Suprapubic skin (tissue), 4 donors: Measurements from ENCODE around the gene TCEA2.

Source experiments
- POLR2A ChIP-seq, 2 donors: fragments of 450-650 bp; IDR thresholded peaks; one replicate each; pipeline ENCODE4 v1.6.1; 2017; ENCODE audit warnings: antibody characterized with exemption in 2 of 2, mild to moderate bottlenecking in 2 of 2, moderate library complexity in 2 of 2
- POLR2AphosphoS5 ChIP-seq, 3 donors: sonication (generic); formaldehyde crosslinking; IDR thresholded peaks; one replicate each; pipeline ENCODE4 v1.6.1; 2017; ENCODE audit warnings: antibody characterized with exemption in 3 of 3
- TF ChIP-seq, protein P1 (sequence below), 2 donors: fragments of 200-600 bp in 1 of 2; fragments of 450-650 bp in 1 of 2; sonication (generic) in 1 of 2; IDR thresholded peaks; one replicate each; pipeline ENCODE4 v1.5.1; 2016 to 2019; ENCODE audit warnings: antibody characterized with exemption in 2 of 2, mild to moderate bottlenecking in 1 of 2, moderate library complexity in 1 of 2

DNA sequence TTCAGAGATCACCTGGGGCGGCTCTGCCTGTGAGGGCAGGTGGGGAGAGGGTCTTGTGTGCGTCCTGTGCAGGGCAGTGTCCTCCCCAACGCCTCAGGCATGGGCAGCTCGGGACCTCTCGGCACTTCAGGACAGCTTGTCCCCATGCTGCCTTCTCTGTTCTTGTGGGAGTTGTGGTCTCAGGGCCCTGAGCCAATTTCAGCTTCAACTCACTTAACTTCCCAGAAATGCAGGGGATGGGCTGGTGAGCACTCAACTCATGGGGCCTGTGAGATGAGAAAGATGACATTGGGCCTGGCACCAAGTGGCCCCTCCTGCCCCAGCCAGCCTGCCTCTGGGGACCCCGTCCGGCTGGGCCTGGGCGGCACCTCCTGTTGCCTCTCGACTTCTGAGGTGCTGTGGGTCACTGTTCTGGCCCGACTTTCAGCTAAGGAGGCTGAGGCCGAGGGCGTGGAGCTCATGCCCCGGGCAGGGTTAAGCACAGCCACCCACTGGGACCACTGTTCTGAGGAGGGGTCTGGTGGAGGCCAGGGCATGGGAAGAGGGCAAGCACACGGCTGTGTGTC, 9.6 kb downstream of the TCEA2 start:
- TF ChIP-seq, protein P1, sequence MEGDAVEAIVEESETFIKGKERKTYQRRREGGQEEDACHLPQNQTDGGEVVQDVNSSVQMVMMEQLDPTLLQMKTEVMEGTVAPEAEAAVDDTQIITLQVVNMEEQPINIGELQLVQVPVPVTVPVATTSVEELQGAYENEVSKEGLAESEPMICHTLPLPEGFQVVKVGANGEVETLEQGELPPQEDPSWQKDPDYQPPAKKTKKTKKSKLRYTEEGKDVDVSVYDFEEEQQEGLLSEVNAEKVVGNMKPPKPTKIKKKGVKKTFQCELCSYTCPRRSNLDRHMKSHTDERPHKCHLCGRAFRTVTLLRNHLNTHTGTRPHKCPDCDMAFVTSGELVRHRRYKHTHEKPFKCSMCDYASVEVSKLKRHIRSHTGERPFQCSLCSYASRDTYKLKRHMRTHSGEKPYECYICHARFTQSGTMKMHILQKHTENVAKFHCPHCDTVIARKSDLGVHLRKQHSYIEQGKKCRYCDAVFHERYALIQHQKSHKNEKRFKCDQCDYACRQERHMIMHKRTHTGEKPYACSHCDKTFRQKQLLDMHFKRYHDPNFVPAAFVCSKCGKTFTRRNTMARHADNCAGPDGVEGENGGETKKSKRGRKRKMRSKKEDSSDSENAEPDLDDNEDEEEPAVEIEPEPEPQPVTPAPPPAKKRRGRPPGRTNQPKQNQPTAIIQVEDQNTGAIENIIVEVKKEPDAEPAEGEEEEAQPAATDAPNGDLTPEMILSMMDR (IDR thresholded peaks at IDR 0.05): no peak
- TF ChIP-seq POLR2AphosphoS5 (IDR thresholded peaks at IDR 0.05) (no peak), POLR2A (IDR thresholded peaks at IDR 0.05) (no peak)
